OCI-LY7 (cell line): ENCODE results near the gene UVRAG.

Experiments
- EZH2phosphoT487 ChIP-seq: fragments of 200-600 bp; sonication (generic); IDR thresholded peaks from 2 replicates; pipeline ENCODE4 v1.6.1; 2018; ENCODE audit warnings: low read depth, borderline replicate concordance, mild to moderate bottlenecking, mixed run types, antibody characterized with exemption, low read length, moderate library complexity, mixed read lengths
- TF ChIP-seq, protein P1 (sequence below): fragments of 200-600 bp; sonication (generic); conservative IDR thresholded peaks from 2 replicates; pipeline ENCODE4 v1.5.1; 2014; ENCODE audit warnings: mild to moderate bottlenecking, antibody characterized with exemption, low read length, moderate library complexity, mixed read lengths

GRCh38 chr11:75916882-75917281 lies 101.9 kb downstream of the UVRAG start:
- TF ChIP-seq, protein P1, sequence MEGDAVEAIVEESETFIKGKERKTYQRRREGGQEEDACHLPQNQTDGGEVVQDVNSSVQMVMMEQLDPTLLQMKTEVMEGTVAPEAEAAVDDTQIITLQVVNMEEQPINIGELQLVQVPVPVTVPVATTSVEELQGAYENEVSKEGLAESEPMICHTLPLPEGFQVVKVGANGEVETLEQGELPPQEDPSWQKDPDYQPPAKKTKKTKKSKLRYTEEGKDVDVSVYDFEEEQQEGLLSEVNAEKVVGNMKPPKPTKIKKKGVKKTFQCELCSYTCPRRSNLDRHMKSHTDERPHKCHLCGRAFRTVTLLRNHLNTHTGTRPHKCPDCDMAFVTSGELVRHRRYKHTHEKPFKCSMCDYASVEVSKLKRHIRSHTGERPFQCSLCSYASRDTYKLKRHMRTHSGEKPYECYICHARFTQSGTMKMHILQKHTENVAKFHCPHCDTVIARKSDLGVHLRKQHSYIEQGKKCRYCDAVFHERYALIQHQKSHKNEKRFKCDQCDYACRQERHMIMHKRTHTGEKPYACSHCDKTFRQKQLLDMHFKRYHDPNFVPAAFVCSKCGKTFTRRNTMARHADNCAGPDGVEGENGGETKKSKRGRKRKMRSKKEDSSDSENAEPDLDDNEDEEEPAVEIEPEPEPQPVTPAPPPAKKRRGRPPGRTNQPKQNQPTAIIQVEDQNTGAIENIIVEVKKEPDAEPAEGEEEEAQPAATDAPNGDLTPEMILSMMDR = no peak
- no peak for TF ChIP-seq EZH2phosphoT487
